SK-N-MC (cell line): ENCODE results near the gene GPATCH11.

Source experiments
- EZH2 ChIP-seq: fragments of 200-600 bp; sonication (generic); IDR thresholded peaks from one replicate; pipeline ENCODE4 v1.6.1; 2017; ENCODE audit warnings: antibody characterized with exemption
- FOXP2 ChIP-seq: optimal IDR thresholded peaks from 2 replicates; pipeline ENCODE3; 2011; ENCODE audit warnings: mild to moderate bottlenecking, moderate library complexity; ENCODE audit not compliant: insufficient read depth; ENCODE audit errors: extremely low read length, control extremely low read depth
- POLR2AphosphoS5 ChIP-seq: IDR thresholded peaks from 2 replicates; pipeline ENCODE4 v1.6.1; 2012; ENCODE audit warnings: mild to moderate bottlenecking, low read depth, low read length, borderline replicate concordance

DNA sequence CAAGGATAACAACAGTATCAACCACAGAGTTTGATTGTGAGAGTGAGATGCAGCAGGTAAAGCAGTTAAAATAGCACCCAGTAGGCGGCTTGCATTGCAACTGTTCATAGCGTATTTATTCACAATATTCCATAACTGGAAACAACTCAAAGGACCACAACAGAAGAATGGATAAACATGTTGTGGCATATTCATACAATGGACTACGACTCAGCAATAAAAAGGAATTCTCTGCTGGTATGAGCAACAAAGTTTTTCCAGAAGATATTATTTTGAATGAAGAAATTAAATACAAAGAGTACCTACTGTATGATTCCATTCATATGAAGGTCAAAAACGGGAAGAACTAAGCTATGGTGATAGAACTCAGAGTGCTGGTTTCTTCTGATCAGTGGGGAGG is 25.2 kb downstream of the GPATCH11 start:
- TF ChIP-seq POLR2AphosphoS5 (no peak), EZH2 (no peak), FOXP2 (no peak)
